Sigmoid colon (tissue), 4 donors: ENCODE data around the gene NPBWR2.

ENCODE experiments used
- EP300 ChIP-seq, 4 donors: sonication (generic); formaldehyde crosslinking; IDR thresholded peaks; one replicate each; pipeline ENCODE4 v1.6.1; 2017; ENCODE audit warnings: antibody characterized with exemption in 4 of 4
- TF ChIP-seq, protein P1 (sequence below), 4 experiments: fragments of 450-650 bp in 3 of 4; fragments of 200-600 bp in 1 of 4; IDR thresholded peaks; one replicate each; pipeline ENCODE4 v1.5.1; 2016 to 2019; ENCODE audit warnings: antibody characterized with exemption in 4 of 4, mild to moderate bottlenecking in 3 of 4, moderate library complexity in 2 of 4

DNA sequence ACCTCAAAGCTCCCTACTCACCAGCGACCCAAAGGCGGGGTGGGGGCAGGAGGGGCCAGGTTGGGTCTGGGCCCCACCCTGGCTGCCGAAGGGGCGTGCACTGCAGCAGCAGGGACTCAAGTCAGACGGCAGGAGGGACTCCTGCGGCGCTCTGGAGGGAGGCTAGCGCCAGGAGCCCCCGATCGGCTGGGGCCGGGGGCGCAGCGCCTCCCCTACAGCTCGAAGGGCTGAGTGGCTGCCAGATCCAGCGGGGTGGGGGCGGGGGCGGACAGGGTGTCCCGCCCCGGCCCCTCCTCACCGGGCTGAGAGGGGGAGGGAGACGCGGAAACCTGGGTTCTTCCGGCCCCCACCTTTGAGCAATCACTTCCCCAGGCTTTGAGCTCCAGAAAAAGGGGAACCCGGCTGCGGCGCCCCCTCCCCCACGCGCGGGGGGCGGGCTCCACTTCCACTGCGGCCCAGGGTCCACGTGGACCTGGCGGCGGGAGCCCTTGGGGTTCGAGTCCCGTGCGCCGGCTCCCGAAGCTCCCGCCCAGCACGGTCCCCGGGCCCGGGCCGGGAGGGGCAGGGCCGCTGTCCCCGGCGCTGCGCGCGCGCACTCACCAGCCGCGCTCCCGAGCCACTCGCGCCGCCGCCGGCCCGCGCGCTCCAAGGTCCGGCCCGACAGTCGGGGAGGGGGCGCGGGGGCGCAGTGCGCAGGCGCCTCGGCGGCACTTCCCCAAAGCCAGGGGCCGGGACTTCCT, 27.9 kb downstream of the NPBWR2 start, which contains the start of gene RGS19:
- TF ChIP-seq, protein P1, sequence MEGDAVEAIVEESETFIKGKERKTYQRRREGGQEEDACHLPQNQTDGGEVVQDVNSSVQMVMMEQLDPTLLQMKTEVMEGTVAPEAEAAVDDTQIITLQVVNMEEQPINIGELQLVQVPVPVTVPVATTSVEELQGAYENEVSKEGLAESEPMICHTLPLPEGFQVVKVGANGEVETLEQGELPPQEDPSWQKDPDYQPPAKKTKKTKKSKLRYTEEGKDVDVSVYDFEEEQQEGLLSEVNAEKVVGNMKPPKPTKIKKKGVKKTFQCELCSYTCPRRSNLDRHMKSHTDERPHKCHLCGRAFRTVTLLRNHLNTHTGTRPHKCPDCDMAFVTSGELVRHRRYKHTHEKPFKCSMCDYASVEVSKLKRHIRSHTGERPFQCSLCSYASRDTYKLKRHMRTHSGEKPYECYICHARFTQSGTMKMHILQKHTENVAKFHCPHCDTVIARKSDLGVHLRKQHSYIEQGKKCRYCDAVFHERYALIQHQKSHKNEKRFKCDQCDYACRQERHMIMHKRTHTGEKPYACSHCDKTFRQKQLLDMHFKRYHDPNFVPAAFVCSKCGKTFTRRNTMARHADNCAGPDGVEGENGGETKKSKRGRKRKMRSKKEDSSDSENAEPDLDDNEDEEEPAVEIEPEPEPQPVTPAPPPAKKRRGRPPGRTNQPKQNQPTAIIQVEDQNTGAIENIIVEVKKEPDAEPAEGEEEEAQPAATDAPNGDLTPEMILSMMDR (IDR thresholded peaks at IDR 0.05) = no peak
- TF ChIP-seq EP300 (IDR thresholded peaks at IDR 0.05) = no peak
